ENCODE data around the gene FUT8.

DNA sequence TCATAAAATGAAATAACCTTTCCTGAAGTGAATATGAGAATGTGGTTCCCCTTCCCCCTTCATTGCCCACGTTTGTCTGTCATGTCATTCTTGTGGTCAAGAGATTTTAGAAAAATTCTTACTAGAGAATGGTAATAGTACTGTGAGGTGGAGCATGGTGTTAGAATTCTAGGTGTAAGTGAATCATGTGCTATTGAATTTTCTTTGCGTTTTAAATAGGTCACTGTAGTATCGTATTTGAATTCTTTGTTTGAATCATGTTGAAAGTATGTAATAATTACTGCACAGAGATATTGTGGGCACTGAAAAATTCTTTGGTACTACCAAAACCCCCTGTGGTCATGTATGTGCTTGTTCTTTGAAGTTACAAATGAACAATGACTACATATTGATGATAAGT lies 49.9 kb downstream of the FUT8 start:
- TF ChIP-seq EP300 (IDR thresholded peaks at IDR 0.05; ENCODE audit: low read depth) (no peak), POLR2A (IDR thresholded peaks at IDR 0.05) (no peak)
- TF ChIP-seq, protein P1, sequence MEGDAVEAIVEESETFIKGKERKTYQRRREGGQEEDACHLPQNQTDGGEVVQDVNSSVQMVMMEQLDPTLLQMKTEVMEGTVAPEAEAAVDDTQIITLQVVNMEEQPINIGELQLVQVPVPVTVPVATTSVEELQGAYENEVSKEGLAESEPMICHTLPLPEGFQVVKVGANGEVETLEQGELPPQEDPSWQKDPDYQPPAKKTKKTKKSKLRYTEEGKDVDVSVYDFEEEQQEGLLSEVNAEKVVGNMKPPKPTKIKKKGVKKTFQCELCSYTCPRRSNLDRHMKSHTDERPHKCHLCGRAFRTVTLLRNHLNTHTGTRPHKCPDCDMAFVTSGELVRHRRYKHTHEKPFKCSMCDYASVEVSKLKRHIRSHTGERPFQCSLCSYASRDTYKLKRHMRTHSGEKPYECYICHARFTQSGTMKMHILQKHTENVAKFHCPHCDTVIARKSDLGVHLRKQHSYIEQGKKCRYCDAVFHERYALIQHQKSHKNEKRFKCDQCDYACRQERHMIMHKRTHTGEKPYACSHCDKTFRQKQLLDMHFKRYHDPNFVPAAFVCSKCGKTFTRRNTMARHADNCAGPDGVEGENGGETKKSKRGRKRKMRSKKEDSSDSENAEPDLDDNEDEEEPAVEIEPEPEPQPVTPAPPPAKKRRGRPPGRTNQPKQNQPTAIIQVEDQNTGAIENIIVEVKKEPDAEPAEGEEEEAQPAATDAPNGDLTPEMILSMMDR (IDR thresholded peaks at IDR 0.05), result no peak
